ENCODE data around the gene IGFBP6.

Gene IGFBP6, protein sequence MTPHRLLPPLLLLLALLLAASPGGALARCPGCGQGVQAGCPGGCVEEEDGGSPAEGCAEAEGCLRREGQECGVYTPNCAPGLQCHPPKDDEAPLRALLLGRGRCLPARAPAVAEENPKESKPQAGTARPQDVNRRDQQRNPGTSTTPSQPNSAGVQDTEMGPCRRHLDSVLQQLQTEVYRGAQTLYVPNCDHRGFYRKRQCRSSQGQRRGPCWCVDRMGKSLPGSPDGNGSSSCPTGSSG

GRCh38 chr12:53097564-53098353 is at the start of gene IGFBP6:
Gene IGFBP6 (plus strand): TSS chr12:53097667. CDS start chr12:53097718, 51 bp downstream.
- Mint-ChIP-seq H3K4me3 (peak within 1 kb of the TSS; percentile 82 to 88), H3K9me3 (no peaks in the 10 kb centered on the region), H3K27me3 (peaks cover 15% of the 10 kb centered on the region), H3K27ac (peak within 1 kb of the TSS; percentile 92 to 95), H3K4me1 (peaks cover 65% of the 10 kb centered on the region)
- ATAC-seq (peak; percentile 81), DNase-seq (peak; percentile 71 to 72)

- ATAC-seq (no peak), DNase-seq (no peak)
- Mint-ChIP-seq H3K27me3 (peaks cover 26% of the 10 kb centered on the region), H3K9me3 (no peaks in the 10 kb centered on the region), H3K27ac (no peak overlapping the region), H3K4me1 (peaks cover 64% of the 10 kb centered on the region), H3K4me3 (peak overlapping the region; percentile 64 to 75)
Measured at GRCh38 chr12:53048033-53048779, 49.3 kb upstream of the IGFBP6 start.

GRCh38 chr12:53048780-53049401 is 48.6 kb upstream of the IGFBP6 start:
- DNase-seq (no peak), ATAC-seq (no peak)
- H3K27ac Mint-ChIP-seq = peak overlapping the region in 1 of 2 donors; percentile 23
- H3K4me3 Mint-ChIP-seq = peak overlapping the region in 1 of 2 donors; percentile 59
- H3K4me1 Mint-ChIP-seq = peaks cover 69% of the 10 kb centered on the region
- H3K27me3 Mint-ChIP-seq = peaks cover 26% of the 10 kb centered on the region
- no peaks in the 10 kb centered on the region for H3K9me3 Mint-ChIP-seq

GRCh38 chr12:53049571-53050318 is 47.7 kb upstream of the IGFBP6 start, which contains the start of gene TNS2:
Gene TNS2 (plus strand): TSS chr12:53050065. CDS start chr12:53050186, 121 bp downstream.
- H3K9me3 Mint-ChIP-seq = no peaks in the 10 kb centered on the region
- peak within 1 kb of the TSS in 1 of 2 donors; percentile 59 for H3K4me3 Mint-ChIP-seq
- peak within 1 kb of the TSS; percentile 23 to 25 for H3K27ac Mint-ChIP-seq
- H3K4me1 Mint-ChIP-seq = peaks cover 75% of the 10 kb centered on the region
- ATAC-seq (no peak), DNase-seq (no peak)
- peaks cover 18% of the 10 kb centered on the region for H3K27me3 Mint-ChIP-seq

DNA sequence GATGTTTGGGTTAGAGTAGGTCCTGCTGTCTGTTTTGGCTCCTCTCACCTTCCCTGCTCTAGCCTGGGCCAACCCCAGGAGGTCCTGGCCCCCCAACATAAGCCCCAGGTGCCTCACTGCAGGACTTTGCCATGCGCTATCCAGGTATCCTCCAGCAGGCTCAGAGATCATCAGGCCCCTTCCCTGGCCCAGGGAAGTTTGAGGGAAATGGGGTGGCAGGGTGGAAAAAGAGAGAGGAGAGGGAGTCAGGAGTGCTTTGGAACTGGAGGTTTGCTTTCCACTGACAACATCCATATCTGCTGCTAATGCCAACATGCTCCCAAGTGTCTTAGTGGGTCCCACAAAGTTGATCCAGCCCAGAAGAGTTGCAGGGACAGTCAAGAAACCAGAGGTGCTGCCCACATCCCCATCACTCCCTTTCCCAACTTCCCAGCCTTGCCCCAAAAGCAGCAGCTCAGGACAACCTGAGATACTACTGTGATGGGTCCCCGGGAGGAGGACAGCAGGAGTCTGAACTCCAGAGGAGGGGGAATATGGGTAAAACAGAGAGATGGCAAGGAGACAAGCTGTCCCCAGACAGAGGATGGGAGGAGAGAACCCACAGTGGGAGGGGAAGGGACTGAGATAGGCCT is 46.9 kb upstream of the IGFBP6 start:
- no peak overlapping the region for H3K4me3 Mint-ChIP-seq
- peaks cover 71% of the 10 kb centered on the region for H3K4me1 Mint-ChIP-seq
- ATAC-seq = no peak
- DNase-seq = no peak
- peak overlapping the region in 1 of 2 donors; percentile 25 for H3K27ac Mint-ChIP-seq
- no peaks in the 10 kb centered on the region for H3K9me3 Mint-ChIP-seq
- H3K27me3 Mint-ChIP-seq = peaks cover 15% of the 10 kb centered on the region

- peaks cover 64% of the 10 kb centered on the region for H3K4me1 Mint-ChIP-seq
- no peaks in the 10 kb centered on the region for H3K9me3 Mint-ChIP-seq
- no peak for DNase-seq
- H3K27me3 Mint-ChIP-seq = peaks cover 10% of the 10 kb centered on the region
- H3K4me3 Mint-ChIP-seq = no peak overlapping the region
- H3K27ac Mint-ChIP-seq = no peak overlapping the region
- ATAC-seq = no peak
Measured at GRCh38 chr12:53051058-53051880, 46.2 kb upstream of the IGFBP6 start.

DNA sequence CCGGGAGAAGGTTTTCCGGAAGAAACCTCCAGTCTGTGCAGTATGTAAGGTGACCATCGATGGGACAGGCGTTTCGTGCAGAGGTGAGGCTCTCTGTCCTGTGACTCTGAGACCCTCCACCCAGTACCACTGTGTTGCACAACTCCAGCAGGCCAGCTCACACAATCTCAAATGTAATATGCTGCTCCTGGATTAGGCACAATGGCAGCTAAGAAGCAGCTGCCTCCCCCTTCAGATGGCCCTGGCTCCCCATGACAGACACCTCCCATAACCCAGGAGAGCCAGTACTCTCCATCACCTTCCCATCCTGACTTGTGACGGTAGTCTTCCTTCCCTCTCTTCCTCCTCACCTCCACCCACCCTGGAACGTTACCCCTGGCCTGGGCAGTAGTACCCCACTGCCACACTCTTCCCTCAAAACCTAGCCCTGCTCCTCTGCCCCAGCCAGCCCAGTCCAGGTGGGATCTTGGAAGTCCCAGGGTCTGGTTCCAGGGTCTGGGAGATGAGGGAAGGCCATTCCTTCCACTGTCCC is 45.5 kb upstream of the IGFBP6 start:
- peak overlapping the region in 1 of 2 donors; percentile 64 for H3K27ac Mint-ChIP-seq
- H3K4me1 Mint-ChIP-seq = peaks cover 57% of the 10 kb centered on the region
- ATAC-seq (no peak), DNase-seq (no peak)
- no peaks in the 10 kb centered on the region for H3K9me3 Mint-ChIP-seq
- peaks cover 7% of the 10 kb centered on the region for H3K27me3 Mint-ChIP-seq
- H3K4me3 Mint-ChIP-seq = no peak overlapping the region

GRCh38 chr12:53052419-53053217 is 44.8 kb upstream of the IGFBP6 start:
- ATAC-seq = no peak
- H3K27ac Mint-ChIP-seq = no peak overlapping the region
- no peaks in the 10 kb centered on the region for H3K9me3 Mint-ChIP-seq
- DNase-seq = no peak
- H3K4me1 Mint-ChIP-seq = peaks cover 54% of the 10 kb centered on the region
- H3K27me3 Mint-ChIP-seq = peaks cover 7% of the 10 kb centered on the region
- no peak overlapping the region for H3K4me3 Mint-ChIP-seq

GRCh38 chr12:53053218-53054111 is 44.0 kb upstream of the IGFBP6 start:
- DNase-seq (peak; percentile 44 to 54), ATAC-seq (peak; percentile 25)
- Mint-ChIP-seq H3K9me3 (no peaks in the 10 kb centered on the region), H3K27me3 (peaks cover 7% of the 10 kb centered on the region), H3K4me1 (peaks cover 46% of the 10 kb centered on the region), H3K27ac (peak overlapping the region; percentile 69 to 80), H3K4me3 (peak overlapping the region; percentile 88 to 98)

DNA sequence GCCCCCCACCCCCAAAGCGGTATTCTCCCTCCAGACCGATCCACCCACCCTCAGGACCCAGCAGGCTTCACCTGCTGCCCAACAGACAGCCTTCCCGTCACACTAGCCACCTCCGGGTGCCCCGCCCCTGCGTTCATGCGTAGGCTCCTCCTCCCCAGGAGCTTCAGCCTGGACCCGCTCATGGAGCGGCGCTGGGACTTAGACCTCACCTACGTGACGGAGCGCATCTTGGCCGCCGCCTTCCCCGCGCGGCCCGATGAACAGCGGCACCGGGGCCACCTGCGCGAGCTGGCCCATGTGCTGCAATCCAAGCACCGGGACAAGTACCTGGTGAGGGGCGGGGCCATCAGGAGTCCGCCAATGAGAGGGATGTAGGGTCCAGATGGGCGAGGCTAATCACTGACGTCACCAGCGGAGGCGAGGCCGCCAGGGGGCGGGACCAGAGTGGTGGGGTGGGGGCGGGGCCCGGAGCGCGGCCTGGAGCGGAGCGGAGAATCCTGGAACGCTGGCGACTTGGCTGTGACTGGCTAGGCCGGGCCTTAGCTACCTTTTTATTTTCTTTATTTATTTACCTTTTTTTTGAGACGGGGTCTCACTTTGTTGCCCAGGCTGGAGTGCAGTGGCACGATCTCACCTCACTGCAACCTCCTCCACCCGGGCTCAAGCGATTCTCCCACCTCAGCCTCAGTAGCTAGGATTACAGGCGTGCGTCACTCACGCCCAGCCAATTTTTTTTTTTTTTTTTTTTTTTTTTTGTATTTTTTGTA is 43.2 kb upstream of the IGFBP6 start:
- peak overlapping the region; percentile 88 to 98 for H3K4me3 Mint-ChIP-seq

GRCh38 chr12:53055471-53056266 is 41.8 kb upstream of the IGFBP6 start:
- Mint-ChIP-seq H3K4me1 (peaks cover 24% of the 10 kb centered on the region), H3K9me3 (no peaks in the 10 kb centered on the region), H3K4me3 (peak overlapping the region; percentile 17 to 58), H3K27ac (peak overlapping the region in 1 of 2 donors; percentile 43), H3K27me3 (peaks cover 7% of the 10 kb centered on the region)
- no peak for ATAC-seq
- no peak for DNase-seq

More for the DNA sequence above, 43.2 kb upstream of the IGFBP6 start:
- Mint-ChIP-seq H3K27ac (peak overlapping the region; percentile 69 to 80), H3K9me3 (no peaks in the 10 kb centered on the region), H3K4me1 (peaks cover 38% of the 10 kb centered on the region), H3K27me3 (peaks cover 7% of the 10 kb centered on the region)
- ATAC-seq (peak; percentile 90), DNase-seq (peak; percentile 92 to 93)

Data from stimulated activated naive CD8-positive, alpha-beta T cell treated with anti-CD3 and anti-CD28 coated beads, Interleukin-15, amount 100 ng/mL, for 72 hours (primary cell).